ENCODE data around the gene USP30. TPM values are rescaled to one million over a fixed set of nuclear protein-coding genes. Genes with fewer than 3 reads are reported as not detected.

Gene USP30, protein sequence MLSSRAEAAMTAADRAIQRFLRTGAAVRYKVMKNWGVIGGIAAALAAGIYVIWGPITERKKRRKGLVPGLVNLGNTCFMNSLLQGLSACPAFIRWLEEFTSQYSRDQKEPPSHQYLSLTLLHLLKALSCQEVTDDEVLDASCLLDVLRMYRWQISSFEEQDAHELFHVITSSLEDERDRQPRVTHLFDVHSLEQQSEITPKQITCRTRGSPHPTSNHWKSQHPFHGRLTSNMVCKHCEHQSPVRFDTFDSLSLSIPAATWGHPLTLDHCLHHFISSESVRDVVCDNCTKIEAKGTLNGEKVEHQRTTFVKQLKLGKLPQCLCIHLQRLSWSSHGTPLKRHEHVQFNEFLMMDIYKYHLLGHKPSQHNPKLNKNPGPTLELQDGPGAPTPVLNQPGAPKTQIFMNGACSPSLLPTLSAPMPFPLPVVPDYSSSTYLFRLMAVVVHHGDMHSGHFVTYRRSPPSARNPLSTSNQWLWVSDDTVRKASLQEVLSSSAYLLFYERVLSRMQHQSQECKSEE
- total RNA-seq = 10 to 100 TPM in 2 of 6 donors, 1 to 10 TPM in 4; 6.5 to 11.2 (median 9.3) TPM
- 10 to 100 TPM in 1 of 2 donors, 1 to 10 TPM in 1; 4.8 to 10.2 TPM for polyA plus RNA-seq

DNA sequence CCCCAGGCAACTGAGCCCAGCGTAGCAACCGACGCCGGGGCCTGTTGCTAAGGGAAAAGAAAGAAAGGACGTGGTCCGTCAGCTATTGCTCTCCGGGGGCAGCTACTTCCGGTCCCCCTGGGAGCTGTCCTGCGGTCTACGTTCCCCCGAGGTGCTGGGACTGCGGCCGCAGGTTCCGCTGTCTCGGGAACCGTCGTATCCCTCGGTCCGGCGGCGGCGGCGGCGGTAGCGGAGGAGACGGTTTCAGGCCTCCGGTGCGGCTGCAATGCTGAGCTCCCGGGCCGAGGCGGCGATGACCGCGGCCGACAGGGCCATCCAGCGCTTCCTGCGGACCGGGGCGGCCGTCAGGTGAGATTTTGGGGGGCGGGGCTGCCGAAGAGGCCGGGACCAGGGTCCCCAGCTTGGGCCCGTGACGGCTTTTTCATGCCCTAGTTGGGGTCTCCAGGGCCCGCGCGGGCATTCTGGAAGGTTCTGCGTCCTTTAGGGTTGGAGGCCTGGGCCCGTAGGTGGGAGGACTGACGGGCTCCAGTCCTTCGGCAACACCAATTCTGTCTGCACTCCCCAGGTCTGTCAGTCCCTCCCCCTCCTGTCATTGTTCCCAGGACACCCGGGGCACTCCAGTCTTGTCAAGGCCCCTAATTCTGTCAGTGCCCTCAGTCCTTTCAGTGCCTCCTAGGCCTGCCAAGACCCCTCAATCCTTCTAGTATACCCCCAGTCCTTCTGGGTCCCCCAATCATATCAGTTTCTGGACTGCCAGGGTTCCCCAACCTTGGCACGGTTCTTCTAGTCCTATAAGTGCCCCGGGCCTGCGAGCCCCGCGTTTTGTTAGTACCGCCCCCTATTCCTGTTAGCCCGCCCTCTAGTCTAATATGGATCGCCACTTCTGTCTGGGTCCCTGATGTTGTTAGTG, at the start of gene USP30:
Gene USP30 (plus strand): TSS at position 163 of the 910 bp plus-strand sequence. CDS start 103 bp downstream, at position 266.
- FAIRE-seq (no peak), ATAC-seq (peak; percentile 97 to 99 (median 98)), DNase-seq (peak; percentile 78 to 94 (median 86))
- peak within 1 kb of the TSS; percentile 33 to 92 (median 65) for H3K27ac ChIP-seq
- WGBS, 2 donors = 0 to 1% methylated on average over 58 to 61 of the region's 61 CpGs
- intact Hi-C loops (cut with DNase I) = no loop called here
- peaks cover 0 to 9% (median 0%) of the 10 kb centered on the region in 3 donors for H3K36me3 ChIP-seq
- H3K9me3 ChIP-seq = no peaks in the 10 kb centered on the region
- H3K4me1 ChIP-seq = peaks cover 8 to 15% (median 11%) of the 10 kb centered on the region in 3 donors
- peak within 1 kb of the TSS; percentile 51 to 92 (median 70) for H3K4me3 ChIP-seq
- no peaks in the 10 kb centered on the region for H3K27me3 ChIP-seq
- TF ChIP-seq, protein P1, sequence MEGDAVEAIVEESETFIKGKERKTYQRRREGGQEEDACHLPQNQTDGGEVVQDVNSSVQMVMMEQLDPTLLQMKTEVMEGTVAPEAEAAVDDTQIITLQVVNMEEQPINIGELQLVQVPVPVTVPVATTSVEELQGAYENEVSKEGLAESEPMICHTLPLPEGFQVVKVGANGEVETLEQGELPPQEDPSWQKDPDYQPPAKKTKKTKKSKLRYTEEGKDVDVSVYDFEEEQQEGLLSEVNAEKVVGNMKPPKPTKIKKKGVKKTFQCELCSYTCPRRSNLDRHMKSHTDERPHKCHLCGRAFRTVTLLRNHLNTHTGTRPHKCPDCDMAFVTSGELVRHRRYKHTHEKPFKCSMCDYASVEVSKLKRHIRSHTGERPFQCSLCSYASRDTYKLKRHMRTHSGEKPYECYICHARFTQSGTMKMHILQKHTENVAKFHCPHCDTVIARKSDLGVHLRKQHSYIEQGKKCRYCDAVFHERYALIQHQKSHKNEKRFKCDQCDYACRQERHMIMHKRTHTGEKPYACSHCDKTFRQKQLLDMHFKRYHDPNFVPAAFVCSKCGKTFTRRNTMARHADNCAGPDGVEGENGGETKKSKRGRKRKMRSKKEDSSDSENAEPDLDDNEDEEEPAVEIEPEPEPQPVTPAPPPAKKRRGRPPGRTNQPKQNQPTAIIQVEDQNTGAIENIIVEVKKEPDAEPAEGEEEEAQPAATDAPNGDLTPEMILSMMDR (IDR thresholded peaks at IDR 0.05) = no peak

DNA sequence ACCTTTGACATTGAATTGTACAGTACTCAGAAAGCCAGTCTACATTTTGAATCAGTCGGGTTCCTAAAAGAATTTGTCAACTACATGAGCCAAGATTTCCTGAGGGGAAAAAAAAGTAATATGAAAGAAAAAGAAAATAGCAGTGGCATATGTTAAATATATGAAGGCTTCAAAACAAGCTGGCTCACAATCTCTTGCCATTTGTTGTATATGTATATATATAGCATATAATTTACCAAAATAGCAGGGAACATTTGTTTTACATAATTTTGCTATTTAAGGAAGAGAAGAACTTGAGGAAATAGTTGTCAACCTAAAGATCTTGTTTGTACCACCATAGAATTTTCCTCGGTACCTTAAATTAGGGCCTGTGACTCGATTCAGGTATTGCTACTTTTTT, 48.4 kb upstream of the USP30 start:
- WGBS, 2 donors = 63 to 67% methylated on average over 3 of the region's 3 CpGs
- H3K9me3 ChIP-seq = no peaks in the 10 kb centered on the region
- H3K4me3 ChIP-seq = no peak overlapping the region
- no peak for DNase-seq
- no peak for ATAC-seq
- no peaks in the 10 kb centered on the region for H3K4me1 ChIP-seq
- no peak for FAIRE-seq
- intact Hi-C loops (cut with DNase I) = no loop called here
- TF ChIP-seq, protein P1 (IDR thresholded peaks at IDR 0.05) = no peak
- H3K27ac ChIP-seq = no peak overlapping the region
- H3K27me3 ChIP-seq = no peaks in the 10 kb centered on the region
- H3K36me3 ChIP-seq = no peaks in the 10 kb centered on the region

DNA sequence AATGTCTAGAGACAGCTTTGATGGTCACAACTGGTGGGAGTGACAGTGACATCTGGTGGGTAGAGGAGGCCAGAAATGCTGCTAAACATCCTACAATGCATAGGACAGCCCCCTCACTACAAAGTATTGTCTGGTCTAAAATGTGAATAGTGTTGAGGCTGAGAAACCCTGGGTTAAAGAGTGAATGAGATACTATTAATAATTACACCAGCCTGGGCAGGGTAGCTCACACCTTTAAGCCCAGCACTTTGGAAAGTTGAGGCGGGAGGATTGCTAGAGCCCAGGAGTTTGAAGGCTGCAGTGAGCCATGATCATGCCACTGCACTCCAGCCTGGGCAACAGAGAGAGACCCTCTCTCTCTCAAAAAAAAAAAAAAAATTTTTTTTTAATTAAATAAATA, 42.6 kb upstream of the USP30 start:
- Histone ChIP-seq H3K27ac (no peak overlapping the region), H3K4me1 (no peaks in the 10 kb centered on the region), H3K27me3 (no peaks in the 10 kb centered on the region), H3K9me3 (no peaks in the 10 kb centered on the region), H3K4me3 (no peak overlapping the region), H3K36me3 (no peaks in the 10 kb centered on the region)
- intact Hi-C loops (cut with DNase I) = no loop called here
- TF ChIP-seq, protein P1 (IDR thresholded peaks at IDR 0.05) = no peak
- 57 to 58% methylated on average over 1 of the region's 1 CpG for WGBS, 2 donors
- FAIRE-seq (no peak), ATAC-seq (no peak), DNase-seq (no peak)

DNA sequence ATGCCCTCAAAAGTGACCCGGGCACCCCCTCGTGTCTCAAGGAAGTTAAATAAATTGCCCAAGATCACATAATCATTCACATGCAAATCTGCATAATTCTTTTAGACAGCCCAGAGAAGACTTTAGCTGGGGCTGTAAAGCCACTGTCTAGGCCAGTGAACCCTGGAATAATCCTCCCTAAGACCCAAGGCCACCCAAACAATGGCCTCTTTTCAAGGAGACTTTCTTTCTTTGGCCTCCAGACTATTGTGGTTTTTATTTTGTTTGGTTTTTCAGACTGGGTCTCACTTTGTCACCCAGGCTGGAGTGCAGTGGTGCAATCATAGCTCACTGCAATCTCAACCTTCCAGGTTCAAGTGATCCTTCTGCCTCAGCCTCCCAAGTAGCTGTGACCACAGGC, 42.1 kb upstream of the USP30 start:
- H3K4me3 ChIP-seq = no peak overlapping the region
- WGBS, 2 donors = 36 to 56% methylated on average over 2 of the region's 2 CpGs
- DNase-seq (no peak), ATAC-seq (no peak), FAIRE-seq (no peak)
- no peaks in the 10 kb centered on the region for H3K4me1 ChIP-seq
- H3K27me3 ChIP-seq = no peaks in the 10 kb centered on the region
- TF ChIP-seq, protein P1 (IDR thresholded peaks at IDR 0.05) = no peak
- intact Hi-C loops (cut with DNase I) = no loop called here
- no peaks in the 10 kb centered on the region for H3K9me3 ChIP-seq
- H3K27ac ChIP-seq = no peak overlapping the region
- no peaks in the 10 kb centered on the region for H3K36me3 ChIP-seq
